ENCODE measurements around the gene TGFBR1. TPM values are rescaled to one million over a fixed set of nuclear protein-coding genes. Genes with fewer than 3 reads are reported as not detected.

Gene TGFBR1
- total RNA-seq, 1 experiment from 2014 or later: 17.9 TPM

GRCh38 chr9:99083051-99083450 lies 21.9 kb upstream of the TGFBR1 start:
- H3K9me2 ChIP-seq (replicated peaks; ENCODE audit: insufficient read depth, low read length): no peaks in the 10 kb centered on the region
- no peak overlapping the region for H3K9ac ChIP-seq (ENCODE audit: low read length)
- no peak overlapping the region for H3K4me2 ChIP-seq (ENCODE audit: low read depth, low read length, poor library complexity, severe bottlenecking)
- H3K79me2 ChIP-seq (ENCODE audit: low read length): no peaks in the 10 kb centered on the region
- no peaks in the 10 kb centered on the region for H3K27me3 ChIP-seq (ENCODE audit: low read length)
- H3K4me3 ChIP-seq (ENCODE audit: low read length): no peak overlapping the region
- no peak for DNase-seq
- no peaks in the 10 kb centered on the region for H3K9me3 ChIP-seq (ENCODE audit: low read length)
- no peaks in the 10 kb centered on the region for H3K36me3 ChIP-seq (ENCODE audit: insufficient read depth, low read length)
- no peaks in the 10 kb centered on the region for H4K20me1 ChIP-seq (ENCODE audit: insufficient read depth, low read depth, low read length)
- peaks cover 3% of the 10 kb centered on the region; the same call in 1 of the 2 replicates for H3K4me1 ChIP-seq (ENCODE audit: low read length)
- no peak overlapping the region for H2AFZ ChIP-seq (ENCODE audit: low read length)
- H3K27ac ChIP-seq (ENCODE audit: low read length): no peak overlapping the region

GRCh38 chr9:99085949-99086948 lies 18.7 kb upstream of the TGFBR1 start:
- H3K9me3 ChIP-seq (ENCODE audit: low read length): peaks cover 4% of the 10 kb centered on the region
- no peaks in the 10 kb centered on the region for H3K79me2 ChIP-seq (ENCODE audit: low read length)
- H3K36me3 ChIP-seq (ENCODE audit: insufficient read depth, low read length): no peaks in the 10 kb centered on the region
- H3K4me1 ChIP-seq (ENCODE audit: low read length): peaks cover 3% of the 10 kb centered on the region; the same call in 1 of the 2 replicates
- no peak overlapping the region for H3K4me3 ChIP-seq (ENCODE audit: low read length)
- H4K20me1 ChIP-seq (ENCODE audit: insufficient read depth, low read depth, low read length): no peaks in the 10 kb centered on the region
- H3K27me3 ChIP-seq (ENCODE audit: low read length): no peaks in the 10 kb centered on the region
- H3K4me2 ChIP-seq (ENCODE audit: low read depth, low read length, poor library complexity, severe bottlenecking): no peak overlapping the region
- H2AFZ ChIP-seq (ENCODE audit: low read length): no peak overlapping the region
- H3K9me2 ChIP-seq (replicated peaks; ENCODE audit: insufficient read depth, low read length): no peaks in the 10 kb centered on the region
- DNase-seq: no peak
- no peak overlapping the region for H3K9ac ChIP-seq (ENCODE audit: low read length)
- no peak overlapping the region for H3K27ac ChIP-seq (ENCODE audit: low read length)

- DNase-seq: no peak
- Histone ChIP-seq H3K79me2 (ENCODE audit: low read length) (no peaks in the 10 kb centered on the region), H3K4me1 (ENCODE audit: low read length) (peaks cover 3% of the 10 kb centered on the region; the same call in 1 of the 2 replicates), H3K9me3 (ENCODE audit: low read length) (peaks cover 4% of the 10 kb centered on the region), H3K9me2 (replicated peaks; ENCODE audit: insufficient read depth, low read length) (no peaks in the 10 kb centered on the region), H4K20me1 (ENCODE audit: insufficient read depth, low read depth, low read length) (no peaks in the 10 kb centered on the region), H3K27ac (ENCODE audit: low read length) (no peak overlapping the region), H3K4me2 (ENCODE audit: low read depth, low read length, poor library complexity, severe bottlenecking) (no peak overlapping the region), H2AFZ (ENCODE audit: low read length) (no peak overlapping the region), H3K36me3 (ENCODE audit: insufficient read depth, low read length) (no peaks in the 10 kb centered on the region), H3K27me3 (ENCODE audit: low read length) (no peaks in the 10 kb centered on the region), H3K4me3 (ENCODE audit: low read length) (no peak overlapping the region), H3K9ac (ENCODE audit: low read length) (no peak overlapping the region)
Measured at GRCh38 chr9:99087462-99087861, 17.5 kb upstream of the TGFBR1 start.

- Histone ChIP-seq H3K4me1 (ENCODE audit: low read length) (no peaks in the 10 kb centered on the region), H4K20me1 (ENCODE audit: insufficient read depth, low read depth, low read length) (no peaks in the 10 kb centered on the region), H3K9me2 (replicated peaks; ENCODE audit: insufficient read depth, low read length) (no peaks in the 10 kb centered on the region), H3K27ac (ENCODE audit: low read length) (no peak overlapping the region), H3K27me3 (ENCODE audit: low read length) (no peaks in the 10 kb centered on the region), H2AFZ (ENCODE audit: low read length) (no peak overlapping the region), H3K4me3 (ENCODE audit: low read length) (no peak overlapping the region), H3K9me3 (ENCODE audit: low read length) (peaks cover 4% of the 10 kb centered on the region), H3K9ac (ENCODE audit: low read length) (no peak overlapping the region), H3K79me2 (ENCODE audit: low read length) (no peaks in the 10 kb centered on the region), H3K4me2 (ENCODE audit: low read depth, low read length, poor library complexity, severe bottlenecking) (no peak overlapping the region), H3K36me3 (ENCODE audit: insufficient read depth, low read length) (no peaks in the 10 kb centered on the region)
- DNase-seq: no peak
Measured at GRCh38 chr9:99090336-99091130, 14.4 kb upstream of the TGFBR1 start.

- H3K9me2 ChIP-seq (replicated peaks; ENCODE audit: insufficient read depth, low read length): no peaks in the 10 kb centered on the region
- no peaks in the 10 kb centered on the region for H3K36me3 ChIP-seq (ENCODE audit: insufficient read depth, low read length)
- H2AFZ ChIP-seq (ENCODE audit: low read length): no peak overlapping the region
- H3K9me3 ChIP-seq (ENCODE audit: low read length): peaks cover 4% of the 10 kb centered on the region
- H3K27me3 ChIP-seq (ENCODE audit: low read length): no peaks in the 10 kb centered on the region
- H3K4me3 ChIP-seq (ENCODE audit: low read length): no peak overlapping the region
- H3K27ac ChIP-seq (ENCODE audit: low read length): no peak overlapping the region
- H3K4me2 ChIP-seq (ENCODE audit: low read depth, low read length, poor library complexity, severe bottlenecking): no peak overlapping the region
- no peaks in the 10 kb centered on the region for H4K20me1 ChIP-seq (ENCODE audit: insufficient read depth, low read depth, low read length)
- H3K79me2 ChIP-seq (ENCODE audit: low read length): no peaks in the 10 kb centered on the region
- no peaks in the 10 kb centered on the region for H3K4me1 ChIP-seq (ENCODE audit: low read length)
- no peak overlapping the region for H3K9ac ChIP-seq (ENCODE audit: low read length)
- DNase-seq: no peak
Measured at GRCh38 chr9:99092643-99093491, 12.0 kb upstream of the TGFBR1 start.

GRCh38 chr9:99093492-99093791 lies 11.5 kb upstream of the TGFBR1 start:
- Histone ChIP-seq H3K4me3 (ENCODE audit: low read length) (no peak overlapping the region), H3K9me3 (ENCODE audit: low read length) (peaks cover 4% of the 10 kb centered on the region), H3K4me1 (ENCODE audit: low read length) (no peaks in the 10 kb centered on the region), H3K9me2 (replicated peaks; ENCODE audit: insufficient read depth, low read length) (no peaks in the 10 kb centered on the region), H3K27ac (ENCODE audit: low read length) (no peak overlapping the region), H2AFZ (ENCODE audit: low read length) (no peak overlapping the region), H3K79me2 (ENCODE audit: low read length) (no peaks in the 10 kb centered on the region), H3K36me3 (ENCODE audit: insufficient read depth, low read length) (no peaks in the 10 kb centered on the region), H3K27me3 (ENCODE audit: low read length) (no peaks in the 10 kb centered on the region), H3K4me2 (ENCODE audit: low read depth, low read length, poor library complexity, severe bottlenecking) (no peak overlapping the region), H4K20me1 (ENCODE audit: insufficient read depth, low read depth, low read length) (no peaks in the 10 kb centered on the region), H3K9ac (ENCODE audit: low read length) (no peak overlapping the region)
- DNase-seq: no peak

GRCh38 chr9:99095565-99095964 lies 9.3 kb upstream of the TGFBR1 start:
- no peak overlapping the region for H2AFZ ChIP-seq (ENCODE audit: low read length)

More at GRCh38 chr9:99095565-99095964, 9.3 kb upstream of the TGFBR1 start:
- Histone ChIP-seq H3K9me2 (replicated peaks; ENCODE audit: insufficient read depth, low read length) (no peaks in the 10 kb centered on the region), H3K9ac (ENCODE audit: low read length) (no peak overlapping the region), H3K9me3 (ENCODE audit: low read length) (no peaks in the 10 kb centered on the region), H3K4me2 (ENCODE audit: low read depth, low read length, poor library complexity, severe bottlenecking) (no peak overlapping the region), H3K4me1 (ENCODE audit: low read length) (no peaks in the 10 kb centered on the region), H3K79me2 (ENCODE audit: low read length) (no peaks in the 10 kb centered on the region), H3K27me3 (ENCODE audit: low read length) (no peaks in the 10 kb centered on the region), H3K4me3 (ENCODE audit: low read length) (no peak overlapping the region), H3K27ac (ENCODE audit: low read length) (no peak overlapping the region), H4K20me1 (ENCODE audit: insufficient read depth, low read depth, low read length) (no peaks in the 10 kb centered on the region), H3K36me3 (ENCODE audit: insufficient read depth, low read length) (no peaks in the 10 kb centered on the region)
- DNase-seq: no peak
